Subcutaneous abdominal adipose tissue (tissue), 5 donors: ENCODE results near the gene TRIM24.
"Not testable (repeated sequence)": the region's sequence is repeated elsewhere in the genome, so short reads cannot be mapped to it uniquely, and the experiment has no call there.

ENCODE experiments used
- H3K27ac ChIP-seq: one replicate; pipeline ENCODE4 v1.7.0; 2013; ENCODE audit warnings: low read depth, mild to moderate bottlenecking, inconsistent platforms, low read length, moderate library complexity
- H3K27me3 ChIP-seq, 5 donors: one replicate each; pipeline ENCODE4 v1.7.0; 2013; ENCODE audit warnings: low read length in 5 of 5, inconsistent platforms in 1 of 5; ENCODE audit not compliant: control insufficient read depth in 5 of 5, insufficient read depth in 4 of 5
- H3K36me3 ChIP-seq, 5 donors: one replicate each; pipeline ENCODE4 v1.7.0; 2013; ENCODE audit warnings: low read length in 5 of 5; ENCODE audit not compliant: control insufficient read depth in 5 of 5, insufficient read depth in 5 of 5
- H3K4me1 ChIP-seq, 5 donors: one replicate each; pipeline ENCODE4 v1.7.0; 2013; ENCODE audit warnings: low read length in 5 of 5, mild to moderate bottlenecking in 3 of 5, moderate library complexity in 1 of 5; ENCODE audit not compliant: control insufficient read depth in 5 of 5, insufficient read depth in 5 of 5
- H3K4me3 ChIP-seq, 5 donors: one replicate each; pipeline ENCODE4 v1.7.0; 2013; ENCODE audit warnings: low read length in 5 of 5, low read depth in 1 of 5
- H3K9ac ChIP-seq, 5 donors: one replicate each; pipeline ENCODE4 v1.7.0; 2013; ENCODE audit warnings: low read length in 5 of 5, mild to moderate bottlenecking in 4 of 5, moderate library complexity in 3 of 5
- H3K9me3 ChIP-seq, 5 donors: one replicate each; pipeline ENCODE4 v1.7.0; 2013; ENCODE audit warnings: low read length in 5 of 5; ENCODE audit not compliant: control insufficient read depth in 5 of 5
- donor health status: healthy.
- donor health status: healthy.
- donor health status: healthy.
- donor health status: healthy.
- donor health status: healthy.

The TRIM24 gene

DNA sequence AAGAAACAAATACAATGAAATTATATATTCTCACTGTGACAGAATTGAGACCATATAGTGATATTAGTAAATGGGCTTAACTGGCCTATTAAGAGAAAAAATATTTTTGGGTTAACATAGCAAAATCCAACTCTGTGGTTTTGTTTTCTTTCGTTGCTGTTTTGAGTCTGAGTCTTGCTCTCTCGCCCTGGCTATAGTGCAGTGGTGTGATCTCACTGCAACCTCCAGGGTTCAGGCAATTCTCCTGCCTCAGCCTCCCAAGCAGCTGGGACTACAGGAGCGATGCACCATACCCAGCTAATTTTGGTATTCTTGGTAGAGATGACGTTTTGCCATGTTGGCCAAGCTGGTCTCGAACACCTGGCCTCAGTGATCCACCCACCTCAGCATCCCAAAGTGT, 15.3 kb downstream of the TRIM24 start:
- H3K9ac ChIP-seq, result no peak overlapping the region
- H3K27me3 ChIP-seq, result no peaks in the 10 kb centered on the region
- no peaks in the 10 kb centered on the region for H3K36me3 ChIP-seq
- H3K4me3 ChIP-seq, result no peak overlapping the region
- H3K4me1 ChIP-seq, result peaks cover 0 to 16% (median 0%) of the 10 kb centered on the region in 5 donors
- no peaks in the 10 kb centered on the region for H3K9me3 ChIP-seq
- H3K27ac ChIP-seq, result no peak overlapping the region

DNA sequence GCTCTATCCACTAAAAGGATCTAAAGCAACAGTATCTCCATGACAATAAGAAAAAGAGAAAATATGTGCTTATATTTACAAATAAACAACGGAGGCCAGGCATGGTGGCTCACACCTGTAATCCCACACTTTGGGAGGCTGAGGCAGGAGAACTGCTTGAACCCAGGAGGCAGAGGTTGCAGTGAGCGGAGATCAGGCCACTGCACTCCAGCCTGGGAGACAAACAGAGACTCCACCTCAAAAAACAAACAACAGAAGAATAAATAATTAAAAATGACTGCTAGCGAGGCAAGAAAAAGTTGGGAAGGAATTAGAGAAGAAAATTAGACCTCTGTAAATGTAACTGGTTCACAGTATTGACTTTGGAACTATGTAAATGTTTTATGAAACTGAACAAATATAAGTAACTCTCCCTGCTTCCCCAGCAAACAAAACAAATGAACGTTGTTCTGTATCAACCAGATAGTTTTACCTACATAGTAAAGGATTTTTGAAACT, 17.1 kb downstream of the TRIM24 start:
- no peaks in the 10 kb centered on the region for H3K9me3 ChIP-seq
- no peak overlapping the region for H3K4me3 ChIP-seq
- no peaks in the 10 kb centered on the region for H3K36me3 ChIP-seq
- H3K4me1 ChIP-seq, result peaks cover 0 to 16% (median 0%) of the 10 kb centered on the region in 5 donors
- no peak overlapping the region for H3K27ac ChIP-seq
- no peaks in the 10 kb centered on the region for H3K27me3 ChIP-seq
- no peak overlapping the region for H3K9ac ChIP-seq

DNA sequence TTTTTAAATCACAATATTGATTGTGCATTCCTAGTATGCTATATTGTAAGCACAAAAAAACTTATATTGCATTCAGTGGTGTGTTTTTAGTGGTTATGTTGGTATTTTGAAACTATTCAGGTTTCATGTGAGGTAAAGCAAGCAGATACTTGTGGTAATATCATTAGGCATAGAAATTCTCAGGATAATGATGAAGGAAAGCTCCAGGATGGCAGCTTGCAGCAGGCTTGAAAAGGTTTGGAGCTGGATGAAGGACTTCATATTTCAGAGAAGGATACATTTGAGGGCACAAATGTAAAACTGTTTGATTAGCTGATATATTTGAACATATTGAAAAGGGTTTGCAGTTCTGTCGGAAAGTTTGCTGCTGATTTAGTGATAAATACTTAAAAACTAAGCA, 17.5 kb downstream of the TRIM24 start:
- no peaks in the 10 kb centered on the region for H3K27me3 ChIP-seq
- no peak overlapping the region for H3K27ac ChIP-seq
- no peak overlapping the region for H3K9ac ChIP-seq
- no peak overlapping the region for H3K4me3 ChIP-seq
- H3K4me1 ChIP-seq, result peaks cover 0 to 16% (median 0%) of the 10 kb centered on the region in 5 donors
- H3K36me3 ChIP-seq, result no peaks in the 10 kb centered on the region
- H3K9me3 ChIP-seq, result no peaks in the 10 kb centered on the region

DNA sequence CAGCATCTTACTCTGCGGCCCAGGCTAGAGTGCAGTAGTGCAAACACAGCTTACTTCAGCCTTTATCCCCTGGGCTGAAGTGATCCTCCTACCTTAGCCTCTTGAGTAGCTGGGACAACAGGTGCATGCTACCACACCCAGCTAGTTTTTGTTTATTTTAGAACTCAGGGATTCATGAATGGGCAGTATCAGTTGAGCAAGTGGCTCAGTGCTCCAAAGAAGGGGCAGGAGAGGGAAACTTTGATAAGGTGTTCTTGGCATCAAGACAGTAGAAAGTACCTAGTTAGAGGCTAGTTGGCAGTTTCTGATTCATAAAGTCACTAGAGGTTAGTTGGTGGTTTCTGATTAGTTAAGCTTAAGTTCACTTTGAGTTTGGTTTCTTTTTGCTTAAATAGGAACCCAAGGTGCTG, 18.4 kb downstream of the TRIM24 start:
- H3K9me3 ChIP-seq, result no peaks in the 10 kb centered on the region
- H3K27me3 ChIP-seq, result no peaks in the 10 kb centered on the region
- no peak overlapping the region for H3K27ac ChIP-seq
- H3K4me3 ChIP-seq, result no peak overlapping the region
- peaks cover 0 to 16% (median 0%) of the 10 kb centered on the region in 5 donors for H3K4me1 ChIP-seq
- H3K9ac ChIP-seq, result no peak overlapping the region
- no peaks in the 10 kb centered on the region for H3K36me3 ChIP-seq

DNA sequence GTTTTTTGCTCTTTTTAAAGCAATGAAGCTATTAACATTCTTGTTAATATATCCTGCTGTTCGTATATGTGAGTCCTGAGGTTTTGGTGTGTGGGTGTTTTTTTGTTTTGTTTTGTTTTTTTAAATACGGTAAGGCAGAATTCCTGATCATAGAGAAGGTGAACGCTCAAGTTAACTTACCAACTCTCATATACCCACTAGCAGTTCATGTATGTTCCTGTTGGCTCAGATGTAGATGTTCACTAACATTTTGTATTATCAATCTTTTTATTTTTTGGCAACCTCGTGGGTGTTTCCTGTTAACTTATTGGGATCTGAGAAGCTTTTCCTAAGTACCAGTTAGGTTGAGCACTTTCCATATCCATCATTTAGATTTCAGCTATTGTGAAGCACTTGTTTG, 20.5 kb downstream of the TRIM24 start:
- no peaks in the 10 kb centered on the region for H3K9me3 ChIP-seq
- peaks cover 0 to 6% (median 0%) of the 10 kb centered on the region in 5 donors for H3K4me1 ChIP-seq
- no peak overlapping the region for H3K4me3 ChIP-seq
- H3K27ac ChIP-seq, result no peak overlapping the region
- H3K36me3 ChIP-seq, result no peaks in the 10 kb centered on the region
- no peaks in the 10 kb centered on the region for H3K27me3 ChIP-seq
- no peak overlapping the region for H3K9ac ChIP-seq

DNA sequence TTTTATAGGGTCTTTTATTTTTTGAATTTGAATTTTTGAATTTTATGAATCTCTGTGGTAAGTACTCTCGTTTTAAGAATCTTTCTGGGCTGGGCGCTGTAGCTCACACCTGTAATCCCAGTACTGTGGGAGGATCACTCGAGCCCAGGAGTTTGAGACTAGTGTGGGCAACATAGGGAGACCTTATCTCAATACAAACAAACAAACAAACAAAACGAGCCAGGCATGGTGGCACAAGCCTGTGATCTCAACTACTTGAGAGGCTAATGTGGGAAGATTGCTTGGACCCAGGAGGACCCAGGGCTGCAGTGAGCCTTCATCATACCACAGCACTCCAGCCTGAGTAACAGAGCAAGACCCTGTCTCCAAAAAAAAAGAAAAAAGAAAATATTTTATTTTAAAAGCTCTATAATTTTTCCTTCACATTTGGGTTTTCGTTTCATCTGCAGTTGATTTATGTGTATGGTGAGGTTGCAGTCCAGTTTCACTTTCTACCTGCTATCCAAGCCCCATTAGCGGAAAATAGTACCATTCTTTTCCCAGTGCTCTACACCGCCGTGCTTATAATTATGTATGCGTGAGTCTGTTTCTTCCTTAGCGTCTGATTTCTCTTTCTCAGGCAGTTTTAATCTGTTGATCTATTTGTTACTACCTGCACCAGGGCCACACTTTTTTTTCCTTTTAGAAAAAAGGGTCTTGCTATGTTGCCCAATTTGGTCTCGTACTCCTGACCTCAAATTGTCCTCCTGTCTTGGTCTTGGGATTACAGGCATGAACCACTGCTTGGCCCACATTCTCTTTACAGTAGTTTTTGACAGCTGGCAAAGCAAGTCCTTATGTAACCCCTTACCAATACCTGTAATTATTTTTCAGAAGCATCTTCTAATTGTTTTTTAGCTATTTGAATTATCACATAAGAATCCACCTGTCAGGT, 21.7 kb downstream of the TRIM24 start:
- H3K36me3 ChIP-seq, result no peaks in the 10 kb centered on the region
- no peak overlapping the region for H3K27ac ChIP-seq
- H3K4me1 ChIP-seq, result peaks cover 0 to 5% (median 0%) of the 10 kb centered on the region in 5 donors
- H3K4me3 ChIP-seq, result no peak overlapping the region
- no peak overlapping the region for H3K9ac ChIP-seq
- no peaks in the 10 kb centered on the region for H3K9me3 ChIP-seq
- H3K27me3 ChIP-seq, result no peaks in the 10 kb centered on the region

DNA sequence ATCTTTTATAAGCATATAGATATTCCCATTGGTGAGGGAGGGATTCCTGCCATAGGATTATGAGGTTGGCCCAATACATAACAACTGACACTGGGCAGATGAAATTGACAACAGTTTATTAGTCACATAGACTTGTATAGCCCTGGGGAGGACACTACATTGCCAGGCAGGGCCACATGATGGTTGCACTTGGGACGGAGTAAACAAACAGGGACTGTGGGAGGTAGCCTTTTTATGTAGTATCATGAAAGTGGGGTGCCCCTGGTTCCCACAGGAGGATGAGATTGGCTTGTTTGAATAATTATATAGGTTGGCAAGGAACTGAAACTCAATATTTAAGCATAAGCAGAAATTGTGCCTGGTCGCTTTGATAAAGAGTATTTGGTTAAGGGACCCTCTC, 23.5 kb downstream of the TRIM24 start:
- no peak overlapping the region for H3K27ac ChIP-seq
- H3K36me3 ChIP-seq, result no peaks in the 10 kb centered on the region
- H3K9ac ChIP-seq, result no peak overlapping the region
- H3K27me3 ChIP-seq, result no peaks in the 10 kb centered on the region
- H3K9me3 ChIP-seq, result no peaks in the 10 kb centered on the region
- H3K4me1 ChIP-seq, result peaks cover 0 to 4% (median 0%) of the 10 kb centered on the region in 5 donors
- H3K4me3 ChIP-seq, result no peak overlapping the region

DNA sequence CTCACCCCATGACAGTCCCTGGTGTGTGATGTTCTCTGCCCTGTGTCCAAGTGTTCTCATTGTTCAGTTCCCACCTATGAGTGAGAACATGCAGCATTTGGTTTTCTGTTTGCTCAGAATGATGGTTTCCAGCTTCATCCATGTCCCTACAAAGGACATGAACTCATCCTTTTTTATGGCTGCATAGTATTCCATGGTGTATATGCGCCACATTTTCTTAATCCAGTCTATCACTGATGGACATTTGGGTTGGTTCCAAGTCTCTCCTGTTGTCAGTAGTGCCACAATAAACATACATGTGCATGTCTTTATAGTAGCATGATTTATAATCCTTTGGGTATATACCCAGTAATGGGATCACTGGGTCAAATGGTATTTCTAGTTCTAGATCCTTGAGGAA, 25.4 kb downstream of the TRIM24 start:
- H3K9ac ChIP-seq, H3K36me3 ChIP-seq, H3K27ac ChIP-seq, H3K4me3 ChIP-seq, H3K4me1 ChIP-seq, H3K27me3 ChIP-seq, H3K9me3 ChIP-seq: not testable (repeated sequence)

DNA sequence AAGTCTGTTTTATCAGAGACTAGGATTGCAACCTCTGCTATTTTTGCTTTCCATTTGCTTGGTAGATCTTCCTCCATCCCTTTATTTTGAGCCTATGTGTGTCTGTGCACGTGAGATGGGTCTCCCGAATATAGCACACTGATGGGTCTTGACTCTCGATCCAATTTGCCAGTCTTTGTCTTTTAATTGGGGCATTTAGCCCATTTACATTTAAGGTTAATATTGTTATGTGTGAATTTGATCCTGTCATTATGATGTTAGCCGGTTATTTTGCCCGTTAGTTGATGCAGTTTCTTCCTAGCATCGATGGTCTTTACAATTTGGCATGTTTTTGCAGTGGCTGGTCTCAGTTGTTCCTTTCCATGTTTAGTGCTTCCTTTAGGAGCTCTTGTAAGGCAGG, 29.1 kb downstream of the TRIM24 start:
- not testable (repeated sequence) for H3K9me3 ChIP-seq, H3K27ac ChIP-seq, H3K36me3 ChIP-seq, H3K27me3 ChIP-seq, H3K4me3 ChIP-seq, H3K9ac ChIP-seq, H3K4me1 ChIP-seq

DNA sequence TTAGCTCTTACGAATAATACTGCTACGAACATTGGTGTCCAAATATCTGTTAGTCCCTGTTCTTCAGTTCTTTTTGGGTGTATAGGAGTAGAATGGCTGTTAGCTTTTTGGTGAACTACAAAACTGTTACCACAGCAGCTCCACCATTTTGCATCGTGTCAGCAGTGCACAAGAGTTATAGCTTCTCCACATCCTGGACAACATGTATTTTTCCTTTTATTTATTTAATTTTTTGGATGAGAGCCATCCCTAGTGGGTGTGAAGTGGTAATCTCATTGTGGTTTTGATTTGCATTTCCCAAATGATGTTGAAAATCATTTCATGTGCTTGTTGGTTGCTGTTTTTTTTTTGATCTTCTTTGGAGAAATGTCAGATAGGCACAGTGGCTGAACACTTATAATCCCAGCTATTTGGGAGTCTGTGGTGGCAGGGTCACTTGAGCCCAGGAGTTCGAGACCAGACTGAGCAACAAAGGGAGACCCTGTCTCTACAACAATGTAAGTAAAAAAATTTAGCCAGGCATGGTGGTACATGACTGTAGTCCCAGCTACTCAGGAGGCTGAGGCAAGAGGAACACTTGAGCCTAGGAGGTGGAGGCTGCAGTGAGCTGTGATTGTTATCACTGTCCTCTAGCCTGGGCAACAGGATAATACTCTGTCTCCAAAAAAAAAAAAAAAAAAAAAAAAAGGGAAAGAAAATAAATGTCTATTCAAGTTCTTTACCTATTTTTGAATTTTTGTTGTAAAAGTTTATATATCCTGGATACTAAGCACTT, 31.7 kb downstream of the TRIM24 start:
- H3K27ac ChIP-seq, result no peak overlapping the region
- no peak overlapping the region for H3K9ac ChIP-seq
- H3K9me3 ChIP-seq, result no peaks in the 10 kb centered on the region
- H3K27me3 ChIP-seq, result no peaks in the 10 kb centered on the region
- no peaks in the 10 kb centered on the region for H3K36me3 ChIP-seq
- no peak overlapping the region for H3K4me3 ChIP-seq
- H3K4me1 ChIP-seq, result peaks cover 0 to 4% (median 0%) of the 10 kb centered on the region in 5 donors
